Embryonic facial prominence (tissue), 1 donor: ENCODE data around the gene ADGRL3.
A peak's percentile ranks its signal among the peaks of the same experiment; 100 is the strongest.

Experiments
- DNase-seq: peaks from one replicate; pipeline ENCODE4 v3.0.0-alpha.2; 2016; ENCODE audit errors: extremely low spot score

ADGRL3 gene

DNA sequence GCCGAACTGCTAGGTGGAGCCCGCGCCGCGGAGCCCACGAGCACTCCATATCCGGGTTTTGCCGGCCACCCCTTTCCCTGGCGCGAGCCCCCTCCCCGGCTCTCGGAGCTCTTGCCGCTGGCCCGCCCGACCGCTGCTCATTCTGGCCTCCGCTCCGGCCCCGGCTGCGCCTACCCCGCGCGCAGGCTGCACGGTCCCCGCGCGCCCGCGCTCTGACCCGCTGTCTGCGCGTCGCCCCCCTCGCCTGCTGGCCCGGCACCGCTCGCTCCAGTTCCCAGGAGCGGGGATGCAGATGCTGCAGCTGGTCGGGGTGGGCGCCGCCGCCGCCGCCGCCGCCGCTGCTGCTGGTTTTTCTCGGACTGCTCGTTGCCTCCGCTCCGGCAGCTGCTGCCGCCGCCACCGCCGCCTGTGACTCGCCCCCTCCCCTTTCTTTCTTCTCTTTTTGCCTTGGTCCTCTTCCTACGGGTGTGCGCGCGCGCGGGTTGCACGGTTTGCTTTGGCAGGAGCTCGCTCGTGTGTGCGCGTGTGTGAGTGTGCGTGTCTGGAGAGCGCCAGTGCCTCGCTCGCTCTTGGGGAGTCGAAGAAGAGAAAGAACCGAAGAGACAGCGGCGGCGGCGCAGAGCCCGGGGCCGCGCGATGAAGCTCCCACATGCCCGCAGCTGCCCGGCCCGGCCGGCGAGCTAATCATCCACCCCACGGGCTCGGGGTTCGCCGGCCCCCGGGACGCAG is at the start of gene ADGRL3:
TSS of gene ADGRL3 (plus strand) at position 140 of the 729 bp plus-strand sequence.
- DNase-seq = peak; percentile 52

DNA sequence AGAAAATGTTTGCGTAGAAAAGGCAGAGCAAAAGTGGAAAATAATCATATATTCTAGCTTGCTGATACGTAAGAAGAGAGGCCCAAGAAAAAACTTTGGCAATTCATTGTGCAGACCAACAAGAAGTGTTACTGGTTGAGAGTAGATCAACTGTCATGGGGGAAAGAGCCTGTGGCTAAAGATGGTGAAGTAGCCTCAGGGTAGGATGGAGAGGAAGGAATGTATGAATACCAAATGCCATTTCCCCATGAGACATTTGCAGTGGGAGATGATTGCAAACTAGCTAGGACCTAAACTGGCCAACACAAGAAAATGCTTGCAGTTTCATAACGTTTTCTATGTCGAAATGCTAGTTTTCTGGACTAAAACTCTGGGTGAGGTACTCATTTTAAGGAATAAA is 47.7 kb upstream of the ADGRL3 start:
- DNase-seq = no peak

DNA sequence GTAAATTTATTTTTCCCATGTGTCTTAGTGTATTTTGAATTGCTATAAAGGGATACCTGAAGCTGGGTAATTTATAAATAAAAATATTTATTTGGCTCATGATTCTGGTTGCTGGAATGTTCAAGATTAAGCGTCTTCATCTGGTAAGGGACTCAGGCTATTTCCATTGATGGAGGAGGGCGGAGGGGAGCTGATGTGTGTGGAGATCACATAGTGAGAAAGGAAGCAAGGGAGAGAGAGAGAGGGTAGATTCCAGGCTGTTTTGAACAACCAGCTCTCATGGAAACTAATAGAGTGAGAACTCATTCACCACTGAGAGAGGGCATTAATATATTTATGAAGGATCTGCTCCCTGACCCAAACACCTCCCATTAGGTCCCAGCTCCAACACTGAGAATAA is 39.6 kb upstream of the ADGRL3 start:
- DNase-seq = no peak

- DNase-seq = no peak
These were observed 38.0 kb upstream of the ADGRL3 start for GRCh38 chr4:61162116-61162515.

GRCh38 chr4:61173799-61174198 is 26.3 kb upstream of the ADGRL3 start:
- no peak for DNase-seq

DNA sequence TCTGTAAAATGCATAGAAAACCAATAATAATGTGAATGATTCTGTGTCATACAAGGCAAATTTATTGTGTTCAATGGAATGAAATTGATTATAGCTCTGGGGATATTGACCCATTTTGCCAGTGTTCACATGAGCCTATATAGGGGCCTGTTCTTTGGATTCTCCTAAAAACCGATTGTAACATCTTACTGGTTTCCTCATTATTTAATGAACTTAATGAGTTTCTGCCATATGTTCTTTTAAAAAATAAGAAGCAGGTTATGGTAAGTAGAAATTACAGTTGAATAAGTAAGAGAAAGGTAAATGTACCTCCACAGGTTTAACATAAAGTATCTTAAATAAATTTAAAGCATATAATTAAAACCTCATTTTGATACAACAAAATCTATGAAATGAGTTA is 24.6 kb upstream of the ADGRL3 start:
- no peak for DNase-seq

DNA sequence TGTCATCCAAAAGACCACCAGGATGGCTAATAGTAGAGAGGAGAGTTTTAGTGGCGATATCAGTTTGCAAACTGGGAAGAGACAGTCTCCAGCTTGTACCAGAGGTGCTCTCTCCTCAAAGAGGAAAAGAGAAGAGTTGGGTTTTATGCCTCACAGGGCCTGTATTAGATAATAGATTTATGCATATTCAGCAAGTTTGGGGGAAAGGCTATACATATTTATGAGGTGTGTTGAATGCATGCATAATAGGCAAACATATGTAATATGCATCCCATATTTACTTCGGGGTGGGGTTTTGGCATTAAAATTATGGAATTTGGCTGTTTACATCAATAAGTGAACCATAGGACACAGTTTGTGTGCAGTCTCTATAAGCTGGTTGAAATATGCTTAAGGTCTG is 22.8 kb upstream of the ADGRL3 start:
- DNase-seq = no peak

- DNase-seq = no peak
These were observed 19.7 kb upstream of the ADGRL3 start for GRCh38 chr4:61180405-61180804.

DNA sequence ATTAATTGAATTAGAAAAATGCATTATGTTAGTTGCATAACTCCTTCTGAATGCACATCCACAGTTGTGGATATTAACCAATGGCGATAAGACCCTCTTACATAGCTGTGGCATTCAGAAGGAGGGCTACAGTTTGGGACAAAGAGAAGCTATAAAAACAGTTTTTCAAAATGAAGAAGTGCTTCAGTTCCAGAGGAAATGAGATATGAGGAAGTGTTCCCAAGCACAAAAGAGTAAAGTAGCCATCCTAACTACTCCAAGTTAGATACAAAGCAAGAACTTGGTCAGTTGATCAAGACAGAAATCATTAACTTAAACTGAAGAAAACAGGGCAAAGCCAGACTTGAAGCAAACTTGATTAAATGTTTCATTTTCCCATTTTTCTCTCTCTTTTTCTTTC is 17.2 kb upstream of the ADGRL3 start:
- no peak for DNase-seq

GRCh38 chr4:61185288-61185687 is 14.8 kb upstream of the ADGRL3 start:
- DNase-seq = no peak

DNA sequence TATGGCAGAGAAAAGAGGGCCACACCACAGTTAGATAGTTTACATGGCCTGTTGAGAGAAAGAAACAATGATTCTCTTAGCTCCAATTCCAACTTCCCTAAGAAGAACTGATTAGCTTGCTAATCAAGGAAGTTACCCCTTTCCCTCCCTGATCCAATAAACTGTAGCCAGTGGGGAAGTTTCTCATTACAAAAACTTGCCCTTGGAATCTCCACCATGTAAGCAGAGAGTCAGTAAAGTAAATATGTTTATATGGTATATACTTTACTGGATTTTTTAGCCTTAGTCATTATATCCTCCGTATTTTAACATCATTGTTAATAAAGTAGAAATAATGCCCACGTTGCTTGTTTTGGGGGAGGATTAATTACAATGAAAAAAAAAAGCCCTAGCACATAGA is 7.7 kb upstream of the ADGRL3 start:
- DNase-seq = no peak

- no peak for DNase-seq
These were observed 6.3 kb upstream of the ADGRL3 start for GRCh38 chr4:61193863-61194262.

- DNase-seq = no peak
These were observed 5.6 kb upstream of the ADGRL3 start for GRCh38 chr4:61194571-61194970.

GRCh38 chr4:61195101-61195500 is 5.0 kb upstream of the ADGRL3 start:
- DNase-seq = no peak

GRCh38 chr4:61198686-61199085 is 1.4 kb upstream of the ADGRL3 start:
- no peak for DNase-seq

GRCh38 chr4:61199873-61200186 is 296 bp upstream of the ADGRL3 start:
- DNase-seq = peak; percentile 61

DNA sequence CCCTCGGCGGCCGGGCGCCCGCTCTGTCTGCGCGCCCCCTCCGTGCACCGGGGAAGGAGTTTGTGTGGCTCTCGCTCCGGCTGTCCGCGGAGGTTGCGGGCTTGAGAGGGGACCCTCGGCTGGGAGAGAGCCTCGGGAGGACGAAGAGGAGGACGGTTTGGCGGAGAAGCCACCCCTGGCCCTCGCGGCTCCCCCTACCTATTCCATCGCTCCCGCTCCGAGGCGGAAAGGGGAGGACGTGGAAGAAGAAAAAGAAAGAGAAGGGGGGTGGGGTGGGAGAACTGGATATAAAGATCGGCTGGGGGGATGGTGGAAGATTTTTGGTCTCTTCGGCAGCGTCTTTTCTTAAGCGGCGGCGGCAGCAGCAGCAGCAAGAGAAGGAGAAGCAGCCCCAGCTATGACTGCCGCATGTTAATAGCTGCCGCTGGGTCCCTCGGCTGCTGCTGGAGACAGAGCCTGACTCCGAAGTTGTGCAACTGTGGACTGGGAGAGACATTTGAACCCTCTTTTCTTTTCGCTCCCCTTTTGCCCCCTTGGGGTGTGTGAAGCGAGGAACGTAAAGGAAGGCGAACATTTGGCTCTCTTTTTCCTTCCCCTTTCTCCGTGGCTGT is 895 bp downstream of the ADGRL3 start:
- peak; percentile 75 for DNase-seq

GRCh38 chr4:61201561-61201960 is 1.4 kb downstream of the ADGRL3 start:
- DNase-seq = no peak

DNA sequence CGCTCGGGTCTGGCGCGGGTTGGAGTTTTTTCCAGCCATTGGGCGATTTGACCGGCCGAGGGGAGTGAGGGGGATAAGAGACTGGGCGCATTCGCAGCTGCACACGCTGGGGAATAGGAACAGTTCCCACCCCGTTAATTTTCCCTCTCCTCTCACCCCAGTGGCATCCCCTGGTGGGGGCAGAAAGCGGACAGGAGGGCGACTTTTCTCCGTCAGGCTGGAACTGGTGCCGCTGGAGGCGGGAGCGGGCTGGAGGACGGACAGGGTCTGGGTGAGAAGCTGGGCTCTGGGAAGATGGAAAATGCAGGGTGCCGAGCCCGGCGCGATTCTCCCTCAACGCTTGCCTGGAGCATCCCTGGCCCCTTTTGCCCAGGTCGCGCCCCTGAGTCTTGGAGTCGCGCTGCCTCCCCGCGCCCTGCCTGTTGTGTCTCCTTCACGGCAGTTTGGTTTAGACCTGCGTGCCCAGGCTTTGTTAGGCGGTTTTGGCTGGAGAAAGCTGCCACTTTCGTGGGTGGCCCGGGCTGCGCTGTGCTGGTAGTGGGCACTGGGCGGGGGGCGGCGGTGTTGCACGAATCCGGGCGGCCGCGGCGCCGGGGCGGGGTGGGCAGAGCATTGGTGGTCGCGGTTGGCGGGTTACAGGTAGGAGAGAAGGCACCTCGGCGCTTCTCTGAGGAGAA is 2.0 kb downstream of the ADGRL3 start:
- DNase-seq = no peak

DNA sequence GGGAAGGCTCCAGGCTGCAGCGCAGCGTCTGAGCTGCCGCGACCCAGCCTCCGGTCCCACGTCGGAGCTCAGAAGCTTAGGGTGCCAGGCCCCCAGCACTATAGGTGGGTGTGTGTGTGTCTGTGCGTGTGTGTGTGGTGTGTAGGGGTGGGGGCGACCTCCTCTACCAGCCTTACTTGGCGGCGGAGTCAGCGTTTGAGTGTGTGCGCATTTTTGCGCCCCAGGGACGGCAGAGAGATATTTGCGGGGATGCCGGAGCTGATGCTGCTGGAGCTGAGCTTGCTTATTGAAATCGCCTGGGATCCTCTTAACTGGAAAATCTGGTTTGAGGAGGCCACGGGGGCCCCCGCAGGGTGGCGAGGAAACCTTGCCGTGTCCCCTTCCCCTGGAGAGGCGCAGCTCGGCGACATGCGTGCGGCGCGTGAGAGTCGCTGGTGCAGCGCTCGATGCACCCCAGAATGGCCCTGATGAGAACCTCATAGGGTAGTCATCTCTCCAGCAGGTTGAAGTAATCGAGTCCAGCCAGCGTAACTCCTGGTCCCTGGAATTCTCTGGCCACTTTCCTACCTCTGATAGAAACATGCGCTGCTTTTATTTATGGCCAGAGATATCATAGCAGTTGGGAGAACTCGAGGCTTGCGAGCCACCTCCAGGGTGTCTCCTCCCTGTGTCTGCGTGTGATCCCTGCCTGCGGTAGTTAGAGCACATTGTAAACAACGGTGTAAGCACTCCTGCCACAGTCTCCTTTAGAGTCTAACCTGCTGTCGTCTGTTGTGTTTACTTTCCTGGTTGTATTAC is 2.7 kb downstream of the ADGRL3 start:
- peak; percentile 29 for DNase-seq

DNA sequence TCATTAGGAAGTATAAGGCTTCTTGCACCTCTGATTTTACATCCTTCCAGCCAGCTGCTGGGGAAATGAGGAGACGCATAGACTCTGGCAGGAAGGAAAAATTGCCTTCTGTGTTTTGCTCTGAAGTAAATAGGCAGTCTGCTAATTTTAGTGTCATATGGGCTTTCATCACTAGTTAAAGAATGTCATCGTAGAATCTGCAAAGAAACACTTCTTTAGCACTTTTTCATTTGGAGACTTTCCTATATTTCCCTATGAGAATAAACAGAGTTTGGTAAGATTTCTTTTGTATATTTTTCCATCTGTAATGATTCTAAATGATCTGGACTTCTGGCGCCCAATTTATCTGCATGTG is 3.3 kb downstream of the ADGRL3 start:
- no peak for DNase-seq

- peak; percentile 42 for DNase-seq
These were observed 4.4 kb downstream of the ADGRL3 start for GRCh38 chr4:61204353-61205060.
